Parathyroid adenoma (tissue), 2 donors: ENCODE measurements around the gene DNAI7.

Experiments
- H2AFZ ChIP-seq: fragments of 300-600 bp; sonication (generic); one replicate; pipeline ENCODE4 v1.7.0; 2017; ENCODE audit warnings: antibody characterized with exemption, mild to moderate bottlenecking
- H3K27ac ChIP-seq: fragments of 300-600 bp; sonication (generic); one replicate; pipeline ENCODE4 v1.7.0; 2017
- H3K27me3 ChIP-seq: fragments of 300-600 bp; sonication (generic); one replicate; pipeline ENCODE4 v1.7.0; 2017; ENCODE audit warnings: low read length; ENCODE audit not compliant: control insufficient read depth, insufficient read depth
- H3K36me3 ChIP-seq: fragments of 300-600 bp; sonication (generic); one replicate; pipeline ENCODE4 v1.7.0; 2017; ENCODE audit warnings: low read length; ENCODE audit not compliant: control insufficient read depth, insufficient read depth
- H3K4me1 ChIP-seq: fragments of 300-600 bp; sonication (generic); one replicate; pipeline ENCODE4 v1.7.0; 2017; ENCODE audit warnings: control low read depth
- H3K4me2 ChIP-seq: fragments of 300-600 bp; sonication (generic); one replicate; pipeline ENCODE4 v1.7.0; 2017; ENCODE audit warnings: low read length
- H3K4me3 ChIP-seq: fragments of 300-600 bp; sonication (generic); one replicate; pipeline ENCODE4 v1.7.0; 2017; ENCODE audit warnings: low read depth, low read length
- H3K79me2 ChIP-seq: fragments of 300-600 bp; sonication (generic); one replicate; pipeline ENCODE4 v1.7.0; 2017; ENCODE audit warnings: control low read depth
- H3K9ac ChIP-seq: fragments of 300-600 bp; sonication (generic); one replicate; pipeline ENCODE4 v1.7.0; 2017; ENCODE audit warnings: mild to moderate bottlenecking
- H3K9me3 ChIP-seq: fragments of 300-600 bp; sonication (generic); one replicate; pipeline ENCODE4 v1.7.0; 2017; ENCODE audit warnings: low read length; ENCODE audit not compliant: control insufficient read depth
- CTCF ChIP-seq: fragments of 300-600 bp; sonication (generic); IDR thresholded peaks from one replicate; pipeline ENCODE4 v1.7.0; 2017; ENCODE audit warnings: antibody characterized with exemption, mild to moderate bottlenecking
- donor health status: primary hyperparathyroidism.

DNAI7 gene

DNA sequence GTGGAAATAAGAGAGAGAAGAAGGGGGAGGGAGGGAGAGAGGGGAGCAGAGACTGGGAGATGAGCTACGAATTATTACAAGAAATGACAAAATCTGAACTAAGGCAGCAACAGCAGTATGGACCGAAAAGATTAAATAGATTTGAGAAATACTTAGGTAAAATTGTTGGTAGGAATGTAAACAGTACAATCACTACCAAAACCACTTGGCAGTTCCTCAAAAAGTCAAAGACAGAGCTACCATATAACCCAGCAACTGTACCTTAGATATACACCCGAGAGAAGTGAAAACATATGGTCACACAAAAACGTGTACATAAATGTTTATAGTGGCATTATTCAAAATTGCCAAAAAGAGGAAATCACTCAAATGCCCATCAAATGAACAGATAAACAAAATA is 41.7 kb upstream of the DNAI7 start:
- Histone ChIP-seq H3K4me3 (no peak overlapping the region), H3K4me2 (no peak overlapping the region), H3K27ac (no peak overlapping the region), H3K27me3 (no peaks in the 10 kb centered on the region), H3K9ac (no peak overlapping the region), H3K79me2 (peaks cover 29% of the 10 kb centered on the region), H2AFZ (no peak overlapping the region), H3K4me1 (no peaks in the 10 kb centered on the region), H3K9me3 (no peaks in the 10 kb centered on the region), H3K36me3 (no peaks in the 10 kb centered on the region)
- TF ChIP-seq CTCF = no peak

GRCh38 chr12:25236190-25236589 is 41.2 kb upstream of the DNAI7 start:
- Histone ChIP-seq H3K4me2 (no peak overlapping the region), H3K4me3 (no peak overlapping the region), H3K27ac (no peak overlapping the region), H3K27me3 (no peaks in the 10 kb centered on the region), H3K9ac (no peak overlapping the region), H3K79me2 (peaks cover 29% of the 10 kb centered on the region), H2AFZ (no peak overlapping the region), H3K9me3 (no peaks in the 10 kb centered on the region), H3K36me3 (no peaks in the 10 kb centered on the region), H3K4me1 (no peaks in the 10 kb centered on the region)
- TF ChIP-seq CTCF = no peak

GRCh38 chr12:25213338-25213737 is 18.4 kb upstream of the DNAI7 start:
- Histone ChIP-seq H3K4me1 (no peaks in the 10 kb centered on the region), H2AFZ (no peak overlapping the region), H3K27me3 (no peaks in the 10 kb centered on the region), H3K9me3 (no peaks in the 10 kb centered on the region), H3K4me3 (no peak overlapping the region), H3K36me3 (no peaks in the 10 kb centered on the region), H3K27ac (no peak overlapping the region), H3K4me2 (no peak overlapping the region), H3K79me2 (no peaks in the 10 kb centered on the region), H3K9ac (no peak overlapping the region)
- TF ChIP-seq CTCF = no peak

DNA sequence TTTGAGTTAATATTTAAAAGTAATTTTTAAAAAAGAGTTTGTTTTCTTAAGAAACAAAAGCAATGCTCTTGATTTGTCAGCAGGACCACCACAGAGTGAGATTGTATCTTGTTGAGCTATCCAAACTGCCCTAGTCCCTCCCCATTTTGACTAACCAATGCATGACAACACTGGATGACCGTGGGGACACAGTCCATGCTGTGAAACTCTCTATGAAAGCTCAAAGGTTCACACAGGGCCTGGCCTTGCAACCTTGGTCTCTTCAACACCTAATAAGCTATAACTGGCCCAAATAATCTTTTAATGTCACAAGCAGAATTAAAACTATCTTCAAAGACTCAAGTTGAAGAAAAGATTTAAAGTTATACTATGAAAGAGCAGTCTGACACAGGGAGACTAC is 13.6 kb upstream of the DNAI7 start:
- Histone ChIP-seq H3K27ac (no peak overlapping the region), H3K27me3 (no peaks in the 10 kb centered on the region), H3K9ac (no peak overlapping the region), H3K79me2 (no peaks in the 10 kb centered on the region), H3K4me1 (no peaks in the 10 kb centered on the region), H3K4me3 (no peak overlapping the region), H3K4me2 (no peak overlapping the region), H3K36me3 (no peaks in the 10 kb centered on the region), H3K9me3 (no peaks in the 10 kb centered on the region), H2AFZ (no peak overlapping the region)
- TF ChIP-seq CTCF = no peak

DNA sequence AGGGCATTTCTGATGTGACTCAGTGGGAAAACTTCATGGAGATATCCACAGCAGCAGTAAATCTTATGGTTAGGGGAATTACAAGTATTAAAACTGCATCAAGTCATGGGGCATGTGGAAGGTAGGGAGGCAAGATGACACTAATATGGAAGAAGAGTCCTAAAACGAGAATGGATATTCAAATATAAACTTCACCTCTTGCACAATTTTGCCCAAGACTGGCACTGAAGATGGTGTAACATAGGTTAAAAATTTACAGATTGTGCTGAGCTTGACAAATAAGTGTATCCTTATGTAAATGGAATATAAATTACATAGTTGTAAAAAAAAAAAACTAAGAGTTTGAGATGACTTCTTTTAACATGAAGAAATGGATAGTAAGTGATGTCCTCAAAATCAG is 12.9 kb upstream of the DNAI7 start:
- Histone ChIP-seq H3K79me2 (no peaks in the 10 kb centered on the region), H3K4me3 (no peak overlapping the region), H2AFZ (no peak overlapping the region), H3K27me3 (no peaks in the 10 kb centered on the region), H3K36me3 (no peaks in the 10 kb centered on the region), H3K27ac (no peak overlapping the region), H3K4me1 (no peaks in the 10 kb centered on the region), H3K9me3 (no peaks in the 10 kb centered on the region), H3K4me2 (no peak overlapping the region), H3K9ac (no peak overlapping the region)
- no peak for TF ChIP-seq CTCF
